Keratinocyte (primary cell): ENCODE measurements around the gene CFLAR. TPM values are rescaled to one million over a fixed set of nuclear protein-coding genes. Genes with fewer than 3 reads are reported as not detected.

Experiments
- DNase-seq: peaks from one replicate; pipeline ENCODE4 v3.0.0-alpha.2; 2011; ENCODE audit warnings: low read depth, missing footprints, low spot score
- FAIRE-seq: peaks from 2 replicates; lab custom pipeline; 2011; peaks lifted over from hg19 to GRCh38; lab: Jason Lieb, UNC
- H2AFZ ChIP-seq: 2 replicates; pipeline ENCODE4 v1.6.0; 2012; ENCODE audit warnings: low read length, control low read depth, inconsistent platforms; ENCODE audit not compliant: control insufficient read depth
- H3K27ac ChIP-seq: 2 replicates; pipeline ENCODE4 v1.5.1; 2011; ENCODE audit warnings: low read length; ENCODE audit not compliant: control insufficient read depth, insufficient read depth
- H3K27me3 ChIP-seq: 3 replicates; pipeline ENCODE4 v1.6.0; 2011; ENCODE audit warnings: low read length; ENCODE audit not compliant: control insufficient read depth, insufficient read depth; ENCODE audit errors: extremely low read depth
- H3K36me3 ChIP-seq, 2 experiments: 2 replicates in 1 of 2; 3 replicates in 1 of 2; pipeline ENCODE4 v1.5.1; 2011; ENCODE audit warnings: low read length in 2 of 2, mild to moderate bottlenecking in 1 of 2; ENCODE audit not compliant: control insufficient read depth in 2 of 2, insufficient read depth in 2 of 2; ENCODE audit errors: extremely low read depth in 1 of 2
- H3K4me1 ChIP-seq: 3 replicates; pipeline ENCODE4 v1.5.1; 2011; ENCODE audit warnings: low read length; ENCODE audit not compliant: control insufficient read depth, insufficient read depth; ENCODE audit errors: extremely low read depth
- H3K4me2 ChIP-seq: 3 replicates; pipeline ENCODE4 v1.6.0; 2011; ENCODE audit warnings: low read depth, low read length; ENCODE audit not compliant: control insufficient read depth, insufficient read depth; ENCODE audit errors: extremely low read depth
- H3K4me3 ChIP-seq, 3 experiments: fragments of 200-600 bp in 1 of 3; sonication (generic) in 1 of 3; 2 replicates in 2 of 3; 3 replicates in 1 of 3; pipeline ENCODE4 v1.5.1; 2011 to 2016; ENCODE audit warnings: low read length in 3 of 3, mild to moderate bottlenecking in 3 of 3, control low read depth in 2 of 3, inconsistent platforms in 1 of 3, low read depth in 1 of 3, mixed read lengths in 1 of 3, mixed run types in 1 of 3, moderate library complexity in 1 of 3; ENCODE audit not compliant: control insufficient read depth in 2 of 3, insufficient read depth in 2 of 3; ENCODE audit errors: extremely low read depth in 1 of 3
- H3K79me2 ChIP-seq: 2 replicates; pipeline ENCODE4 v1.6.0; 2012; ENCODE audit warnings: low read length; ENCODE audit not compliant: control insufficient read depth, insufficient read depth
- H3K9ac ChIP-seq: 3 replicates; pipeline ENCODE4 v1.6.0; 2011; ENCODE audit warnings: low read length; ENCODE audit not compliant: control insufficient read depth, insufficient read depth; ENCODE audit errors: extremely low read depth
- H3K9me1 ChIP-seq: 3 replicates; pipeline ENCODE4 v1.6.0; 2011; ENCODE audit warnings: low read length; ENCODE audit not compliant: control insufficient read depth, insufficient read depth; ENCODE audit errors: extremely low read depth
- H3K9me3 ChIP-seq: 2 replicates; pipeline ENCODE4 v1.5.1; 2012; ENCODE audit warnings: low read depth, low read length; ENCODE audit not compliant: control insufficient read depth
- H4K20me1 ChIP-seq: 3 replicates; pipeline ENCODE4 v1.6.0; 2011; ENCODE audit warnings: low read length; ENCODE audit not compliant: control insufficient read depth, insufficient read depth; ENCODE audit errors: extremely low read depth
- CTCF ChIP-seq, 3 experiments: IDR thresholded peaks in 1 of 3; conservative IDR thresholded peaks in 1 of 3; optimal IDR thresholded peaks in 1 of 3; 2 replicates in 2 of 3; 3 replicates in 1 of 3; pipeline versions ENCODE3 to v1.5.1; 2011; ENCODE audit warnings: low read length in 3 of 3, mild to moderate bottlenecking in 3 of 3, moderate library complexity in 2 of 3, control low read depth in 1 of 3, inconsistent platforms in 1 of 3; ENCODE audit not compliant: insufficient read depth in 2 of 3; ENCODE audit errors: extremely low read depth in 1 of 3
- EZH2 ChIP-seq: IDR thresholded peaks from one replicate; pipeline ENCODE4 v1.6.1; 2012; ENCODE audit warnings: inconsistent platforms, mild to moderate bottlenecking, low read length, moderate library complexity
- dilution Hi-C: fragments of 300-500 bp; cut with MboI; formaldehyde crosslinking; loops from one replicate; pipeline ENCODE4 v1.7.0; 2020; ENCODE audit warnings: low sequenced_read_pairs; ENCODE audit not compliant: extremely low pct_ligation_motif_present
- polyA plus RNA-seq, 5 experiments: library from polyadenylated mRNA; depleted of rRNA in 3 of 5; stranded (reverse) in 3 of 5; stranded (forward) in 1 of 5; unstranded in 1 of 5; fragments of >200 nt; gene quantifications; 1 replicate in 1 of 5; 2 replicates in 3 of 5; 3 replicates in 1 of 5; pipeline versions ENCODE4 v1.2.1 to v1.2.3, GENCODE V29; 2011 to 2012; ENCODE audit warnings: missing spikeins in 2 of 5, low read depth in 1 of 5, low replicate concordance in 1 of 5

The CFLAR gene
- polyA plus RNA-seq, 1 donor (not counting 4 experiments of a cell fraction or from before 2014, with no cell fraction given), result 37.3 TPM

GRCh38 chr2:201158111-201158929 lies 42.4 kb downstream of the CFLAR start:
- H3K4me2 ChIP-seq, result peak overlapping the region; percentile 58
- H3K4me1 ChIP-seq, result peaks cover 17% of the 10 kb centered on the region
- H3K4me3 ChIP-seq, result peak overlapping the region in 1 of 3 experiments; percentile 12
- DNase-seq (no peak), FAIRE-seq (peak; percentile 57)
- no peak for TF ChIP-seq EZH2
- TF ChIP-seq CTCF (optimal IDR thresholded peaks at IDR 0.05 in 1 of 3, IDR thresholded peaks at IDR 0.05 in 1 of 3, conservative IDR thresholded peaks at IDR 0.05 in 1 of 3; ENCODE audit: extremely low read depth in 1 of 3, insufficient read depth in 2 of 3, low read length in 3 of 3), result peak; percentile 63 to 81 (median 65)
- H3K9ac ChIP-seq, result peak overlapping the region; percentile 69
- dilution Hi-C loops, result no loop called here
- peaks cover 6% of the 10 kb centered on the region for H3K79me2 ChIP-seq
- H3K36me3 ChIP-seq, result peaks cover 14 to 20% of the 10 kb centered on the region in 2 experiments
- no peaks in the 10 kb centered on the region for H4K20me1 ChIP-seq
- no peaks in the 10 kb centered on the region for H3K27me3 ChIP-seq
- H3K9me3 ChIP-seq, result no peaks in the 10 kb centered on the region
- peak overlapping the region; percentile 45 for H2AFZ ChIP-seq
- H3K27ac ChIP-seq, result peak overlapping the region; percentile 96
- H3K9me1 ChIP-seq, result no peaks in the 10 kb centered on the region

- Histone ChIP-seq H3K27me3 (no peaks in the 10 kb centered on the region), H3K36me3 (peaks cover 22 to 29% of the 10 kb centered on the region in 2 experiments), H3K4me1 (no peaks in the 10 kb centered on the region), H3K79me2 (no peaks in the 10 kb centered on the region), H3K9ac (no peak overlapping the region), H2AFZ (no peak overlapping the region), H3K4me3 (no peak overlapping the region), H3K9me3 (no peaks in the 10 kb centered on the region), H3K9me1 (no peaks in the 10 kb centered on the region), H4K20me1 (no peaks in the 10 kb centered on the region), H3K27ac (no peak overlapping the region), H3K4me2 (no peak overlapping the region)
- TF ChIP-seq CTCF (optimal IDR thresholded peaks at IDR 0.05 in 1 of 3, IDR thresholded peaks at IDR 0.05 in 1 of 3, conservative IDR thresholded peaks at IDR 0.05 in 1 of 3; ENCODE audit: extremely low read depth in 1 of 3, insufficient read depth in 2 of 3, low read length in 3 of 3) (no peak), EZH2 (no peak)
- DNase-seq (no peak), FAIRE-seq (no peak)
- dilution Hi-C loops, result no loop called here
These were observed 48.2 kb downstream of the CFLAR start for GRCh38 chr2:201164166-201164565.
